NB4 (cell line): Measurements from ENCODE around the gene PYROXD2.

Source experiments
- MYC ChIP-seq: IDR thresholded peaks from 2 replicates; pipeline ENCODE4 v1.6.1; 2011; ENCODE audit warnings: low read depth, low read length
- TF ChIP-seq, protein P1 (sequence below): IDR thresholded peaks from one replicate; pipeline ENCODE4 v1.5.1; 2012; ENCODE audit warnings: low read depth, low read length
- TF ChIP-seq, protein P2 (sequence below): IDR thresholded peaks from 2 replicates; pipeline ENCODE4 v1.6.1; 2011; ENCODE audit warnings: low read depth, low read length

DNA sequence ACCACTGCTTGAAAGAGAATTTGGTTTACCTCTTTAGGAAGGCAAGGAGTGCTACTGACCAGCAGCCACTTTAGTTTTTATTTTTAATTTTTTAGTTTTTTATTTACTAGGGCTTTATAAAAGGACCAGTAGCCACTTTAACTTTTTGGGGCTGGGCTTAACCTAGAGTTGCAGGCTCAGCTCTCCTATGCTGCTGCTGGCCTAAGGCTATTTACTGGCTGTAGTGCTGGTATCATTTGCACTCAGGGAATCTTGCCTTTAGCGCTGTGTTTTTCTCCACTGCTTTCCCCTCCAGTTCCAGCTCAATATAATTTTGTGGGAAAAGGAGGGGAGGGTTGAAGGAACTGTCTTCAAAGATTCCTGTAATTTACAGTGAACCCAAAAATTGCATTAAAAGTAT is 18.4 kb upstream of the PYROXD2 start:
- TF ChIP-seq, protein P1, sequence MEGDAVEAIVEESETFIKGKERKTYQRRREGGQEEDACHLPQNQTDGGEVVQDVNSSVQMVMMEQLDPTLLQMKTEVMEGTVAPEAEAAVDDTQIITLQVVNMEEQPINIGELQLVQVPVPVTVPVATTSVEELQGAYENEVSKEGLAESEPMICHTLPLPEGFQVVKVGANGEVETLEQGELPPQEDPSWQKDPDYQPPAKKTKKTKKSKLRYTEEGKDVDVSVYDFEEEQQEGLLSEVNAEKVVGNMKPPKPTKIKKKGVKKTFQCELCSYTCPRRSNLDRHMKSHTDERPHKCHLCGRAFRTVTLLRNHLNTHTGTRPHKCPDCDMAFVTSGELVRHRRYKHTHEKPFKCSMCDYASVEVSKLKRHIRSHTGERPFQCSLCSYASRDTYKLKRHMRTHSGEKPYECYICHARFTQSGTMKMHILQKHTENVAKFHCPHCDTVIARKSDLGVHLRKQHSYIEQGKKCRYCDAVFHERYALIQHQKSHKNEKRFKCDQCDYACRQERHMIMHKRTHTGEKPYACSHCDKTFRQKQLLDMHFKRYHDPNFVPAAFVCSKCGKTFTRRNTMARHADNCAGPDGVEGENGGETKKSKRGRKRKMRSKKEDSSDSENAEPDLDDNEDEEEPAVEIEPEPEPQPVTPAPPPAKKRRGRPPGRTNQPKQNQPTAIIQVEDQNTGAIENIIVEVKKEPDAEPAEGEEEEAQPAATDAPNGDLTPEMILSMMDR, result no peak
- TF ChIP-seq, protein P2, sequence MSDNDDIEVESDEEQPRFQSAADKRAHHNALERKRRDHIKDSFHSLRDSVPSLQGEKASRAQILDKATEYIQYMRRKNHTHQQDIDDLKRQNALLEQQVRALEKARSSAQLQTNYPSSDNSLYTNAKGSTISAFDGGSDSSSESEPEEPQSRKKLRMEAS, result no peak
- TF ChIP-seq MYC, result no peak
